ENCODE data around the gene PFKFB3.

DNA sequence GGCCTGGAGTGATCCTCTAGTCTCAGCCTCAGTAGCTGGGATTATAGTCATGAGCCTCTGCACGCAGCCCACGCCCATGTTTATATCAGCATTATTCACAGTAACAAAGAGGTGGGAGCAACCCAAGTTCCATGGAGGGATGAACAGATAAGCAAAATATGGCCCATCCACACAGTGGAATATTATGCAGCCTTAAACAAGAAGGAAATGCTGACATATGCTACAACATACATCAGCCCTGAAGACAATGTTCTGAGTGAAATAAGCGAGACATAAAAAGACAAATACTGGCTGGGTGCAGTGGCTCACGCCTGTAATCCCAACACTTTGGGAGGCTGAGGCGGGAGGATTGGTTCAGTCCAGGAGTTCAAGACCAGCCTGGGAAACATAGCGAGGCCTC, 21.5 kb upstream of the PFKFB3 start:
- TF ChIP-seq CTCF (IDR thresholded peaks at IDR 0.05) (no peak), POLR2A (IDR thresholded peaks at IDR 0.05) (no peak)
